Activated effector memory CD4-positive, alpha-beta T cell treated with Interleukin-2 at 50 U/mL for 16 hours (primary cell): ENCODE data around the gene RAB30.

Experiments used
- DNase-seq: peaks from one replicate; pipeline ENCODE4 v3.0.0-alpha.2; 2020

The RAB30 gene

GRCh38 chr11:82936261-82936660, 135.4 kb downstream of the RAB30 start:
- no peak for DNase-seq

GRCh38 chr11:82932564-82932963, 139.1 kb downstream of the RAB30 start:
- DNase-seq, result no peak

- DNase-seq, result no peak
These were observed 141.0 kb downstream of the RAB30 start for GRCh38 chr11:82930734-82931133.

GRCh38 chr11:82930229-82930628, 141.5 kb downstream of the RAB30 start:
- DNase-seq, result no peak

- no peak for DNase-seq
These were observed 142.6 kb downstream of the RAB30 start for GRCh38 chr11:82929121-82929520.

DNA sequence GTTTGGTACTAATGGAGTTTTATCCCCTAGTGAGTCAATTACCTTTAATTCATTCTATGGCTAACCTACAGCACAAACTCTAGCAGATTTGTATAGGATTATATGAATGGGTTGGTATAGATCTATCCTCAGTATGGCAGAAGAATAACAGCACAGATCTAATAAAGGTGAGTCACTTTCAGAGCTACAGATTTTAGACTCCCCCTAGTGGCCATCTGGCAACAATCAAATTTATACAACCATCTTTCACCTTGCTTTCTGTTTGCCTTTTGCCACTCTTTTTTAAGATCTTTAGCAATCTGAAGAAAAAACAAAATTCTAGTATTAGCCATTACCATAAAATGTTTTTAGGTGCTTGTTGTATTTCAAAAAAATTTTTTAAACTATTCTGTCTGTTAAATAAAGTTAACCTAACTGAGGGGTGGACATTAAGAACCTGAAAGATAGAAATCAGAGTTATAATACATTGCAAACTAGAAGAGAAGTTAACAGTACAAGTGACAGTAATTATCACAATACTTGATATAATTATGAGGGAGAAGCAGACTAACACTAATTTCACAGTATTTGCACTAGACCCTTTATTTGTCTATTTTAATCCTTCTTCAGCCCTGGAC, 144.3 kb downstream of the RAB30 start:
- DNase-seq, result no peak

GRCh38 chr11:82924522-82925224, 147.0 kb downstream of the RAB30 start:
- DNase-seq, result no peak
